ENCODE data around the gene AK1.

AK1 gene

DNA sequence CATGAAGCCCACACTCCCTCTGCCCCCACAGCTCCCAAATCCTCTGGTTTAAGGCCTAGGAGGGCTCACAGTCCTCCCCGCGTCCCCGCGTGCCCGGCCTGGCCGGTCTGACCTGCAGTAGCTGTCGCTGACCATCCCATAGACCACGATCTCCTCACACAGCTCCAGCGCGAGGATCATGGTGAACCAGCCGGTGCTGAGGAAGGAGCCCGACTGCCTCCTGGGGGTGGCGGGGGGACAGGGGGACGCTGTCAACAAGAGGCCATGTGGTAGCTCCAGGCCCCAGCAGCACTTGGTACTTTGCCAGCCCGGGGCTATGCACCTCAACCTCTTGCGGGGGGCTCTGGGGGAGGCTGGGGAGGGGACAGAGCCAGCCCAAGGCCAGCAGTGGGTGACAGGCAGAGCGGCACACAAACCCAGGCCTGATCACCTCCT, 32.4 kb upstream of the AK1 start:
- DNase-seq, result no peak

DNA sequence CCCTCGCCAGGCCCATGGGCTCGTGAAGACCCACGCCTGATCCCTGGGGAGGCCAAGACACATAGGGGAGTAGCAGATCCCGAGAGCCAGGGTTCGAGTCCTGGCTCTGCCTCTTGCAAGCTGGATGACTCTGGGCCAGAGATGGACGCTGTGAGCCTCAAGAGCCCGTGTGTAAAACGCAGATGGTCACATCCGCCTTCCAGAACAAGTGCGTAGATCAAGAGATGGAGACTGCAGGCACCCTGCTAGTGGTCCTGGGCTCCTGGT, 31.1 kb upstream of the AK1 start:
- DNase-seq, result no peak

DNA sequence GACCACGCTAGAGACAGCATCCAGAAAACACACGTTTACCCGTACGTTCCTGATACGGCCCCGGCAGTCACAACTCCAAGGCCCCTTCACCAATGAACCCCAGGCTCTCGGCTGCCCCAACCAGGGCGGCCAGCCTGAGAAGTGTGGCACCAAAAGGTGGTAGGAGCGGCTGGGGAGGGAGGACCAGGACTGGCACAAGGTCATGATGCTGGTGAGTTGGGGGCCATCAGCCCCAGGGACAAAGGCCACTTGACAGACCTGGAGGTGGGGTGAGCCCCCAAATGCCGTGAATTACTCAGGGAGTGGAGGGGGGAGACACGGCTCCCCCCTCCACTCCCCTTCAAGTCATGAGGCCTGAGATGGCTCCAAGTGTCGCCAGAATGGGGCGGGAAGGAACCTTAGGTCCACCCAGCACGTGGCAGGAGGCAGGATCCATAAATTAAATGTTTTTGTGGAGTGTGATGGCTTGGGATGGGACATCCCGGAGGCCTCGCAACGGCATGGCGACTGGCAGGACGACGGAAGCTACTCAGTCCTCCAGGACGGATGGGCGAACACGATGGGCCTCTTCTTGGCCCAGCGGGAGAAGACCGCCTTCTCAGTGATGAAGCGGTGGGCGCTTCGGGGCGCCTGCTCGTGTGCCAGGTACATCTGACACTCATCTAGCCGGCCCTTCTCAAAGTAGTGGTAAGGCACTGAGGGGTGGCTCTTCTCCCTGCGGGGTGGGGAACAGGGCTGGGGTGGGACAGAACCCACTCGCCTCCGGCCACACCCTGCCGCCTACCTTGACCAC, 30.6 kb upstream of the AK1 start:
- DNase-seq, result no peak

DNA sequence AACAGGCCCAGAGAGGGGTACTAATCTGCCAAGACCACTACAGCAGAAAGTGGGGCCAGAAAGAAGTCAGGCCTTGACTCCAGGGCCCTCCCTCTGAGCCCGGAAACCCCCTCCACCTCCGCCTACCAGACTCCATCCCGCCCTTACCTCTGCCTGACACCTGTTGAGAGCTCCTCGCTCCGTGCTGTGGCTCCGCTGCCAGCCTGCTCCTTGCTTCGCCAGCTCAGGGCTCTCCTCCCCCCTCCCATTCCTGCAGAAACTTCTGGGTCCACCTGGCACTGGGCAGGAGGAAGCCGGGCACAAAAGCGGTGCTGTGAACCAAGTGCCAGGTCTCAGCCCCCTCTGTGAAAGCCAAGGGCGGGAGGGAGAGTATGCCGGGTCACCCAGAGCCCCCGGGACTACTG, 28.3 kb upstream of the AK1 start:
- DNase-seq, result peak in 23 of 51 donors; percentile 5 to 70 (median 41)

DNA sequence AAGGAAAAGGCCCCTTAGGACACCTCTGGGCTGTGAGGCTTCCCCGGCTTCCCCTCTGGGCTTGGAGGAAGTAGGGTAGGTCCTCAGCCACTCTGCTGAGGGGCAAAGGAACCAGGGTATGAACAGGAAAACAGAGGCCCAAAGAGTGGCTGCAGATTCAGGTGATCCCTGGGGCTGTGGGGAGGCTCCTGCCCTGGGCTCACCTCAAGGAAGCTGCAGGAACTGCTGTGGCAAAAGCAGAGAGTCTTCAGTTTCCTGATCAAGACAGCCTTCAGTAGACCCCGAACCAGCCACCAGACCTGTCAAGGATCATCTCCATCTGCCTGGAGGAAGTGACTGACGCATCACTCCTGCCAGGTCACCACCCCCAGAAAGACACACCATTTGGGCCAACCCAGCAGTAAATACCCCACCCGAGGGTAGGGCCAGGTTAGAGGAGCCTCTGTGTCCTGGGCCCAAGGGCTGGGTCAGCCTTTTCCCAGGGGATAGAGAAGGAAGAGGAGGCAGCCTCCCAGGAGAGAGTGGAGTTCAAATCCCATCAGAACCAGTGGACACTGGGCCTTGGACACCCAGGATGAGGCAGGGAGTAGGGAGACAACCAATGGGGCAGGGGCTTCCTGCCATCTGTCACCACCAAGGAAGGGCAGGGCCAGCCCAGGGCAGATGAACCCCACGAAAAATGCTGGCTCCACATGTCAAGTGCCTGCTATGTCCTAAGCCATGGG, 27.7 kb upstream of the AK1 start:
- DNase-seq, result peak in 2 of 51 donors; percentile 32 to 51

DNA sequence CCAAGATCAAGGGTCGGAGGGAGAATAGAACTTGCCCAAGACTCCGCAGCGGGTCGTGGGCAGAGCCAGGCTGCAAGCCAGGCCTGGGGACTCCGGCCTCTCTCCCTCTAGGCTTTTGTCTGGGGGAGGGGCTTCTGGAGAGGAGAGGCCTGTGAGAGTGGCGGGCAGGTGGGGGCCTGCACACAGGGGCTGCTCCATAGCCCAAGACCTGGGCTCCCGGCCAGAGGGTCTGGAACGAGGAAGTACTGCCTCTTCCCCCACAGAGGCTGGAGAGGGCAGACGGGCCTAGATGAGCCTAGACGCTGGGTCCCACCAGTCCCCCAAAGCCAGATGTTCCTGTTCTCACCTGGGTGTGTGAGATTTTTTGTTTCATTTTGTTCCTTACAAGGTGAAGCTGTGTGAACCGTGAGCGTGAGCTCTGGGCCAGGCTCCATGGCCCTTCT, 27.1 kb upstream of the AK1 start:
- peak in 10 of 51 donors; percentile 10 to 51 (median 22) for DNase-seq

DNA sequence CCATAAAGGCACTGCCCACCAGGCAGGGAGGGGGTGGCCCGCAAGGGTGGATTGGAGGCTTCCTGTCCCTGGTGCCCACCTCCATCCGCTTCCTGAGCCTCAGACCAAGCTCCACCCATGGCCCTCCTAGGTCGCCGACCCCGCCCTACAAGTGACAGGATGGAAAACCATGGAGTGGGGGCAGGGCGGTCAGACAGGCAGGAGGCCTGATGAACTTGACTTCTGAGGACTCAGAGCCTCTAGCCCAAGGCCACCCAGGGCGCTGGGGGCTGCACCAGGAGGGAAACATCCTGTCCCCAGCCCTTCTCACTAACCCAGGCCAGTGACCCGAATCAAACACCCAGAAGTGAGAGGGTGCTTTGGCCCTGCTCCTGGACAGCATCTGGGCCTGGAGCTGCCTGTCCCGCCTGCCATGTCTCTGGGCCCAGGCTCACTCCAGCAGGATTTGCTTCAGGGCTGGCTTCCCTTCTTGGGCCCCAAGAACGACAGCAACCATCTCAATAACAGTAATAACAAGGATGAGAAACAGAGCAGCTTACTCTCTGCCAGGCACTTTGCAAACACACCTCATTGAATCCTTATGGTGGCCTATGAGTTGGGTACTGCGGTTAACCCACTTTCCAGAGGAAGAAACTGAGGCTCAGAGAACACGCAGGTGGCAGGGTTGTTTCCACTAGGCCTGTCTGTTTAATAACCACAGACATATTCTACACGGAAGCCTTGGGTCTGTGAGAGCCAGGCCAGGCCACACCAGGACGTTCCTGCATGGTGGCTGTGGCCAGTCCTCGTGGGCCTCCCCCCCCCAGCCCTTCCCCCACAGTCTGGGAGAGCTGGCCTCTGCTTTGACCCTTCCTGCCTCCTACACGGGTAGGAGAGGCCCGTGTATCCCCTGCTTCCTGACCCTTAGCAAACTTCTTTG, 26.3 kb upstream of the AK1 start:
- peak in 1 of 51 donors; percentile 17 for DNase-seq

DNA sequence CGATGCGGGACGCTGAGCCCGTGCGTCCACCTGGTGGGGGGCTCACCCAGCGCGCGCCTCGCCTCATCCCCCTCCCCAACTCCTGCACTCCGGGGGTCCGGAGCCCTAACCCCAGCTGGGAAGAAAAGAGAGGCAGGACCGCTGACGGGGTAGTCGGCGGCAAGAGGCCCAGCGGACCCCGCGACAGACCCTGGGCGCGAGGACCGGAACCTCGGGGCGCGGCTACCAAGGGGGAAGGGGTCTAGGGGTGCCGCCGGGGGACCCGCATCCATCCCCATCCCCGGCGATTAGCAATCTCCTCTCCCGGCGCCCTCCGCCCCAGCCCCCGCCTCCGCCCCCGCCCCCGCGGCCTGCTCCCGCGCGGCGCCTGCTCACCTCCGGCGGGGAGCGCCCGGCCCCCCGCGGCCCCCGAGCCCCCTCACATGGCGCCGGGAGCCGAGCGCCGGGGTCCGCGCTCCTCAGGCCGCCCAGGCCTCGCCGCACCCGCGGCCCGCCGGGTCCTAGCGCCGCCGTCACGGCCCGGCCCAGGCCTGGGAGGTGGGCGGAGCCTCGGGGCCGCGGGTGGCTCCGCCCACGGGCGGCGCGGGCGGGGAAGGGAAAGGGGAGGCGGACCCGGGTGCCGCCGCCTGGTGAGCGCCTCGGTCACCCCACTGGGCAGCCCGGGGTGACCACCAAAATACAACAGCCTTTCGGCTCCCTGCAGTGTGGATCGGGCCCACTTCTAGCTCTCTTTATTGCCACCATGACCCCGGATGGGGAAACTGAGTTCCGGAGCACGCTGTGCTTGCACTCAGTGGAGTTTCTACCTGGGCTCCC, 21.9 kb upstream of the AK1 start, which contains the start of gene ST6GALNAC6:
Gene ST6GALNAC6 (minus strand): TSS at position 476 of the 816 bp plus-strand sequence. CDS start 1,622 bp downstream, outside the sequence.
- DNase-seq, result peak in 37 of 51 donors; percentile 26 to 84 (median 58)

DNA sequence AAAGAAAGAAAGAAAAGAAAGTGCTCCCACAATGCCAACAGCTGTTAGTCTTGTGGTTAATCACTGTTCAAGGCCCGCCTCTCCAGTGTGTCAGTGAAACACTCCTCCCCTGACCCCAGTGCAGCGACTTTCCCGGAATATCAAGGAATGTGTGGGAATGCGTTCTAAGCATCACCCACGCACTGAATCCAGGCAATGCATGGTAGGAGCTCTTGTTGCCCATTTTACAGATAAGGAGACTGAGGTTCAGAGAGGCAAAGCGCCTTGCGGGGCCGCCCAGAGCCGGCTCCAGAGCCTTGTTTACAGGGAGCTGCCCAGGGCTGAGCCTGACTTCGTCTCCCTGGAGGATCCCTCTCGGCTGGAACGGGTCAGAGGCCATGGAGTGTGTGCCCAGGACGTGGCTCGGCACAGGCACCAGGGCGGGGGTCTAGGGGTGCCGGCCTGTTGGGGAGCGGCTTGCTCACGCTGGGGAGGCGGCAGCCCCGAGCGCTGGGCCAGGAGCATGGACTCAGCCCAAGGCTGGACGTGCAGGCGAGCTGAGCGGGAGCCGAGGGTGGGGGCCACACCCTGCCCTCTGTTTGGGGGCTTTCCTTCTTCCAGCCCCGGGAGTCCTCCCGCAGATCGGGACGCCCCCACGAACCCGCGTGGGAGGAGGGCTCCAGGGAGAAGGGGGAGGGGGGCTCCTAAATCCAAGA, 21.1 kb upstream of the AK1 start:
- peak in 8 of 51 donors; percentile 20 to 52 (median 36) for DNase-seq

DNA sequence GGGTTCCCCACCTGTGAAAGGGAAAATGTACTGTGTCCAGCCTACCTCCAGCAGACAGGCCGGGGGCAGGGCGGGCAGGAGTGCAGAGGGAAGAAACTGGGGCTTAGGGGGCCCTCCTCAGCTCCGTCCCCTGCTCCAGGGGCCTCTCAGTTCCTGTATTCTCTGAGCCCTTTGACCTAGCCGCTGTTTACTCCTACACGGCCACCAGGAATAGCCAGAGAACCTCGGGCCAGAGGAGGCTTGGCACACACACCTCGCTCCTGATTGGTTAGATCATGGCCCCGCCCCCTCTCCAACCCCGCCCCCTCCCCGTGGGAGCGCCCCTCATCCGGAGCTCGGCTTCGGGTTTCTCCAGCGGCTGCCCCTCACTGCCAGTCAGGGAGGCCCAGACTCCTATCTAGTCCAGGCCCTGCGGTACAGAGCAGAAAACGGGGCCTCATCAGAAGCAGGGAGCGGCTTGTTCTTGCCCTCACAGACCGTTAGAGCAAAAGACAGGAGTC, 19.8 kb upstream of the AK1 start:
- peak in 49 of 51 donors; percentile 26 to 87 (median 71) for DNase-seq

DNA sequence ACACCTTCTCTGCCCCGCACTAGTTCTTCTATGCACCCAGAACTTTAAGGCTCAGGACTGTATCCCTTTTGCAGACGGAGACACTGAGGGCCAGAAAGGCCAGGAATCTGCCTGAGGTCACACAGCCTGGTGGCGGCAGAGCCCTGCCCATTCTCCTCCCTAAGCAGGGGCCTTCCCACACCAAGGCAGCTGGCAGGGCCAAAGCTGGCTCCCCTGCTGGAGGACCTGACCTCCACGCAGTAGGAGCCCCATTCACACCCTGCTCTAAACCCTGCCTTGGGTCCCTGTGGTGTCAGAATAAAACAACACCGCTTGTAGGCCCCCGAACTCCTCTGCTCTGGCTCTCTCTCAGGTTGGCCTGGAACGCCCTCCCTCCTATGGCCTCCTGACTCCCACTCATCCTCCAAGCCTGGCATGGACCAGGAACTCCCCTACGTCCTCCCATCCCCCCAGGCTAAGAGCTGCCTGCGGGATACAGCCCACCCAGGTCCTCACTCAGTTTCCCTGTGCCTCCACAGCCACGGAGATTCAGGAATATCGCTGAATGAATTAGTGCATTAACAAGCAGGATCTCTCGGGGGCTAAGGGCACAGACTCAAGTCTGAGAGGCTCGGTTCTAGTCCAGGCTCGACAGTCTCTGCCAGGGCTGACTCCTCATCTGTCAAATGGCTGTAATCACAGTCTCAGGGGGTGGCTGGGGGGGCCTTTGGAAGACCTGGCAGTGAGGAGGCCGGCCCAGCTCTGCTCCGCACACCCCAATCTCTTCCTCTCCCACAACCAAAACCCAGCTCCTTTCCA, 19.1 kb upstream of the AK1 start:
- DNase-seq, result no peak

DNA sequence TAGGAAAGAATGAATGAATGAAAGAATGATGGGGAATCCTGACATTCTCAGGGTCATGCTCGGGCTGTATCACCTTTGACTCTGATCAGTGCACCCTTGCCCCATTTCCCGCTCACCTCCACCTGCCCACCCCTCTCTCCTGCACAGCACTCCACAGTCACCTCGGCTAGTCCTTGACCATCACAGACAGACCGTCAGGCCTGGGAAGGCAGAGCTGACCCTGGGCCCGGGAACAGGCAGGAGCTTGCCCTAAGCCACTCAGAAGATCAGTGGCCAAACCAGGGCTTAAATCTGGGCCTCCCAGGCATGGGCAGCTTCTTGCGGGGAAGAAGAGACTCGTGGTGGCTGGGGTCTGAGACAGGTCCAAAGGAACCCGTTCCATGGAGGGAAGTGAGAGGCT, 18.3 kb upstream of the AK1 start:
- DNase-seq, result no peak

DNA sequence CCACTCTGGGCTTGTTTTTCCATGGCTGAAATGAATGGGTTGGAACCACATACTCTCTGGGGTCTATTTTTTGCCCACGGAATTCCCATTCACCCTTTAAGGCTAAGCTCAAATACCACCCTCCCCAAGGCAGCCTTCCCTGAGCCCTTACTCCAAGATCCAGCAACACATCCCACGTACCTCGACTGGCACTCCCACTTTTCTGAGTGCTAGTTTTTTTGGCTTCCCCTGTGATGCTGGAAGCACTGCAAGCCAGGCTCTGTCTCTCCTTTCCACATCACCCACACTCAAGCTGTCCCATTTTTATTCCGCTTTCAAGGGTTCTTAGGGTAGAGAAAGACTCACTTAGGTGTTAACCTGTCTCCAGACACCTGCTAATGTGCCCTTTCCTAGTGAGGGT, 15.9 kb upstream of the AK1 start:
- DNase-seq, result peak in 1 of 51 donors; percentile 30

DNA sequence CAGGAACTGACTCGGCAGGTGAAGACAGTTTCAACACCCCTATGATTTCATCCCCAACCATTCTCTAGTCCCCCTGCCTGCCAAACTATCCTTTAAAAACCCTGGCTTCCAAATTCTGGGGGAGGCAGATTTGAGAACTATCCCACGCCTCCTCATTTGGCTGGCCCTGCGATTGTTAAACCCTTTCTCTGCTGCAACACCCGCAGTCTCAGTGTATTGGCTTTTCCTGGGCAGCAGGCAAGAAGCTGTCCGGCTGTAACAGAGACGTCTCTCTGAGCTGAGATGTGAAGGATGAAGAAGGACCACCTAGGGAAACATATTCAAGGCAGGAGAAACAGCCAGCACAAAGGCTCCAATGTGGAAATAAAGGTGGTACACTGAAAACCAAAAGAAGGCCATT, 15.4 kb upstream of the AK1 start:
- no peak for DNase-seq

DNA sequence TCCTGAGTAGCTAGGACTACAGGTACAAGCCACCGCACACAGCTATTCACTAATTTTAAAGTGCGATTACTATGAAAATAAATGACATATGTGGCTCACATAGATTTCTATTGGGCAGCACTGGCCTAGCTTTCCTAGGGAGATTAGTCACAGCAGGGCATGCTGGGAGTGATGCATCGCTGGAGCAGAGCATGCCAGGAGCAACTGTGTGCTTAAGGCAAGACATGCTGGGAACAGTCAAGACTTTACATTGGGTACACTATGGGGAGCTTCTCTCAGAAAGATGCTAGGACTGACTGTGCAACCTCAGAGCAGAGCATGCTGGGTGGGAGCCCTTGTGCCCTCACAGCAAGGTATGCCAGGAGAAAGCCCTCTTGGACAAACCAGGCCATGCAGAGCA, 12.6 kb upstream of the AK1 start:
- no peak for DNase-seq

DNA sequence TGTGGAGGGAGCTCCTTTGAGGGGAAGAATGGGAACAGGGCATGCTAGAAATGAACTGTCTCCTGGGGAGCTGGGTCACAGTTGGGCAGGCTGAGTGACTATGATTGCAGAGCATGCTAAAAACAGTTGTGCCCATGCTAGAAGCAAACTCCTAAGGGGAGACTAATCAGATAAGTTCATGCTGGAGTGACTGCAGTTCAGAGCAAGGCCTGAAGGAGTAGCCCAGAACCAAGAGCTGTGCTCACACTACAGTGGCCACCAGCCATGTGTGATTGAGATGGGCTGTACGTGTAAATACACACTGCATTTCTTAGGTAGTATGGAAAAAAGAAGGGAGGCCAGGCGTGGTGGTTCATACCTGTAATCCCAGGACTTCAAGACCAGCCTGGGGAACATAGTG, 10.3 kb upstream of the AK1 start:
- no peak for DNase-seq

DNA sequence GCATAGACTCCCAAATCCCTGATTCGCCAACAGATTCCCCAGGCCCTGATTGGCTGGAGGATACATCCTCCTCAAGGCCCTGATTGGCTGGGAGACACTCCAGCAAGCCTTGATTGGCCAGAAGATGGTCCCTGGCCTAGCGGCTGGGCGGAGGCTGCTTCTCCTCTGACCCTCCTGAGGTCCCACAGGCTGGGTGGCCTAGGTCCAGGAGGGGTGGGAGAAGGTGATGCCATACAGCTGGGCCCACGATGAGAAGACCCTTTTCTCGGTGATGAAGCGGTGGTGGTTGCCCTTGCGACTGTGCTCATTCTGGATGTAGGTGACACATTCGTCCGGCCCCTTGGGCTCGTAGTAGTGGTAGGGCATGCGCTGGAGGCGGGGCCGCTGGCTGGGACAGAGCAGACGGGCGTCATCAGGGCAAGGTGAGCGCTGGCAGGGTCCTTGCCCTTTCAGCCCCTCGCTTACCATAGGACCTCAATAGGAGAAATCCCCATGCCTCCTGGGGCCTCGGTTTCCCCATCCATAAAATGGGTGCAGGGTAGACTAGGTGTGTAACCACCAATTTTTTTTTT, 9.0 kb upstream of the AK1 start:
- no peak for DNase-seq

DNA sequence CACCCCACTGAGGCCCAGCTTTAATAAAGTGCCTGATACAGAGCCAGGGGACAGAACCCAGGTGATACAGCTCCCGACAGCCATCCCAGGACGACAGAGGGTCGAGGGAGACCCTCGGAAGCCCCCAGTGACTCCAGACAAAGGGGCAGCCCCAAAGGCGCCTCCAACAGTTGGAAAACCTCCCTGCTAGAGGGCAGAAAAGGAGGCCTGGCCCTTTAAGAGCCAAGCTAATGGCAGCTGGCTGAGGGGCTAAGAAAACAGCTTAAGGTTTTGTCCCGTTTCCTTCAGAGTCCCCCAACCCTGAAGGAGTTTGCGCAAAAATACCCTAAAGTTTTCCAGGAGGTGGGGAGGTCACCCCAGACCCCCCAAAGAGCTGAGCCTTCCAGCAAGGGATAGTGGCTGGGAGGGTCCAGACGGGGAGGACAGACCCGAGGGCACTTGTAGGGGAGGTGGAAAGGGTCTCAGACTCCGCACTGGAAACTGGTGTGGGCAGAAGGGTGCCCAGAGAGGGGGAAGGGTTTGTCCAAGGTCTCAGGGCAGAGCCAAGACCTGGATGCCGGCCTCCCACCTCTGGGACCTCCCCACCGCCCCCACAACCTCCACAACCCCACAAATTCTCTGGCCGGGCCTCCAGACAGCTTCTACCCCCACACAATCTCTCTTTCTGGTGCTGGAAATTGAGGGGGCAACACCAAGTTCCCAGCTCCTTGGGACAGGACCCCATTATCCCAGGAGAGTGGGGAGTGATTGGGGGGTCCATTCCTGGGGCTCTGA, 8.2 kb upstream of the AK1 start:
- DNase-seq, result no peak
